GM12875 (cell line): ENCODE data around the gene DLGAP4.

Experiments used
- H3K4me3 ChIP-seq: one replicate; pipeline ENCODE4 v1.5.1; 2011; ENCODE audit warnings: low read depth, low read length, control low read depth
- CTCF ChIP-seq: IDR thresholded peaks from 2 replicates; pipeline ENCODE4 v1.5.1; 2011; ENCODE audit warnings: low read depth, mild to moderate bottlenecking, control low read depth, inconsistent platforms, low read length, moderate library complexity, borderline replicate concordance; ENCODE audit not compliant: insufficient read depth

The DLGAP4 gene

GRCh38 chr20:36272547-36273220 lies 33.5 kb upstream of the DLGAP4 start:
- no peak overlapping the region for H3K4me3 ChIP-seq
- TF ChIP-seq CTCF: no peak

GRCh38 chr20:36273414-36274180 lies 32.5 kb upstream of the DLGAP4 start:
- peak; percentile 45 for TF ChIP-seq CTCF
- no peak overlapping the region for H3K4me3 ChIP-seq

GRCh38 chr20:36274181-36274841 lies 31.8 kb upstream of the DLGAP4 start:
- no peak for TF ChIP-seq CTCF
- no peak overlapping the region for H3K4me3 ChIP-seq

GRCh38 chr20:36275011-36275410 lies 31.1 kb upstream of the DLGAP4 start:
- no peak for TF ChIP-seq CTCF
- H3K4me3 ChIP-seq: no peak overlapping the region

- no peak for TF ChIP-seq CTCF
Measured at GRCh38 chr20:36275441-36276189, 30.5 kb upstream of the DLGAP4 start.

GRCh38 chr20:36277546-36277945 lies 28.6 kb upstream of the DLGAP4 start:
- no peak for TF ChIP-seq CTCF
- H3K4me3 ChIP-seq: no peak overlapping the region

More at GRCh38 chr20:36275441-36276189, 30.5 kb upstream of the DLGAP4 start:
- no peak overlapping the region for H3K4me3 ChIP-seq
